Measurements from ENCODE around the gene NKAIN2.
"Not testable (repeated sequence)": the region's sequence is repeated elsewhere in the genome, so short reads cannot be mapped to it uniquely, and the experiment has no call there.

The NKAIN2 gene

GRCh38 chr6:124123617-124124209 is 320.0 kb downstream of the NKAIN2 start:
- DNase-seq: no peak

GRCh38 chr6:124131259-124131658 is 327.6 kb downstream of the NKAIN2 start:
- DNase-seq: no peak

GRCh38 chr6:124131779-124132178 is 328.1 kb downstream of the NKAIN2 start:
- DNase-seq: no peak

GRCh38 chr6:124132256-124132655 is 328.6 kb downstream of the NKAIN2 start:
- DNase-seq: no peak

GRCh38 chr6:124142852-124143251 is 339.2 kb downstream of the NKAIN2 start:
- DNase-seq: no peak

- no peak for DNase-seq
These were observed 339.8 kb downstream of the NKAIN2 start for GRCh38 chr6:124143435-124143834.

- no peak for DNase-seq
These were observed 344.0 kb downstream of the NKAIN2 start for GRCh38 chr6:124147621-124148020.

- DNase-seq: no peak
These were observed 344.7 kb downstream of the NKAIN2 start for GRCh38 chr6:124148236-124148957.

GRCh38 chr6:124149646-124150045 is 346.0 kb downstream of the NKAIN2 start:
- DNase-seq: no peak

- DNase-seq: no peak
These were observed 354.4 kb downstream of the NKAIN2 start for GRCh38 chr6:124158024-124158423.

- DNase-seq: no peak
These were observed 360.0 kb downstream of the NKAIN2 start for GRCh38 chr6:124163676-124164075.

- DNase-seq: no peak
These were observed 360.7 kb downstream of the NKAIN2 start for GRCh38 chr6:124164343-124164742.

GRCh38 chr6:124167249-124167648 is 363.6 kb downstream of the NKAIN2 start:
- not testable (repeated sequence) for DNase-seq

GRCh38 chr6:124190256-124190655 is 386.6 kb downstream of the NKAIN2 start:
- no peak for DNase-seq

GRCh38 chr6:124193132-124193531 is 389.5 kb downstream of the NKAIN2 start:
- no peak for DNase-seq

- DNase-seq: no peak
These were observed 393.5 kb downstream of the NKAIN2 start for GRCh38 chr6:124197148-124197547.

GRCh38 chr6:124199286-124199685 is 395.6 kb downstream of the NKAIN2 start:
- no peak for DNase-seq

GRCh38 chr6:124200661-124201060 is 397.0 kb downstream of the NKAIN2 start:
- no peak for DNase-seq

- no peak for DNase-seq
These were observed 399.6 kb downstream of the NKAIN2 start for GRCh38 chr6:124203101-124203811.

- DNase-seq: no peak
These were observed 400.1 kb downstream of the NKAIN2 start for GRCh38 chr6:124203812-124204167.

GRCh38 chr6:124205921-124206320 is 402.3 kb downstream of the NKAIN2 start:
- DNase-seq: no peak

- no peak for DNase-seq
These were observed 420.1 kb downstream of the NKAIN2 start for GRCh38 chr6:124223611-124224345.

- no peak for DNase-seq
These were observed 422.7 kb downstream of the NKAIN2 start for GRCh38 chr6:124226396-124226795.

- DNase-seq: no peak
These were observed 429.6 kb downstream of the NKAIN2 start for GRCh38 chr6:124233221-124233620.

Data from stimulated activated CD4-positive, alpha-beta T cell treated with anti-CD3 and anti-CD28 coated beads, Interleukin-4, amount 100 ng/mL, for 1 hour (primary cell).